GM18870 (cell line): Measurements from ENCODE around the gene FKBP4.

Experiments used
- ATAC-seq: cut with Tn5 transposase; IDR thresholded peaks from one replicate; pipeline ENCODE4 v1.9.1; 2021; ENCODE audit warnings: moderate library complexity; ENCODE audit not compliant: unreplicated experiment

FKBP4 gene

GRCh38 chr12:2776129-2776806 is 18.5 kb upstream of the FKBP4 start:
- ATAC-seq, result no peak

GRCh38 chr12:2779281-2779680 is 15.5 kb upstream of the FKBP4 start:
- ATAC-seq, result no peak

DNA sequence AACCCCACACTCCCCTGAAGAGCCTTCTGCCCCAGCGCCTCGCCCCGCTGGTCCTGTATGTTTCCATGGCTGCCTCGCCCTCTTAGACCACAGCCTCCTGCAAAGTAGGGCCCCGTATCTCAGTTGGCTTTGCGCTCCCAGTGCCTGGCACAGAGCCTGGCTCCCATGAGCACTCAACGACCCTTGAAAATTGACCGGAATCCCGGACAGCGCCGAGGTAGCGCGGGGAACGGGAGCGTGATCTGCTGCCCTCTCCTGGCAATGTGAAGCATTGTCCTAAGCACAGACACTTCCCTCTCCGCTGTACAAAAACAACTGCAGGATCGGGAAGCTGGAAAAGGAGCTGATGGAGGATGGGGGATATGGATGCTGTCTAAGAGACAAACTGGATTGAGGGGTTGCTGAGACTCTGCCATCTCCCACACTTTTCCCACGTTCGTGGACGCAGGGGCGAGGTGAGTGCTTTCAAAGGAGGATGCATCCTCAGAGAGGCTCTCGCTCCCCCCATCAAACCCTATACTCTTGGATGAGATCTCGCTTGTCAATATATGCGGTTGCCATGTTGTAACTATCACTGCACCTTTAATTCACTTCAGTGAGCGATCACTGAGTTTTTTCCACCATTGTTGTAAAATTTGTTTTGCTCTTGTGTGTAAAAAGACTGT is 10.7 kb upstream of the FKBP4 start:
- no peak for ATAC-seq

DNA sequence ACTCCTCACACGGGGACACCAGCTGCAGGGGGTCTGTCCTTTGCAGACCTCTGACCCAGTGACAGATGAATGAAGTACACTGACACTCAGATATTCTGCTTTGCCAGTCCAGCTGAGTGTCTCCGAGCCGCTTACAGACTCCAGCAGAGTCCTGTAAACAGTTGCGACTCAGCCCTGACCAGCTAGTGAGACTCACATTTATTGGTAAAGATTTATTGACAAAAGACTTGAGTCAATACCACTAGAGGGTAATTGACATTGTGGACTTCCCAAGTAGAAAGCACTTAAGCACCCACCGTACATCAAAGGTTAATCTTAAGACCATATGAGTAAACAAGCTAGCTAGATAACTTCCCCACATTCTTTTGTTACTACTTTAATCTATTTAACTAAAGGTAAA is 9.8 kb upstream of the FKBP4 start:
- ATAC-seq, result no peak

DNA sequence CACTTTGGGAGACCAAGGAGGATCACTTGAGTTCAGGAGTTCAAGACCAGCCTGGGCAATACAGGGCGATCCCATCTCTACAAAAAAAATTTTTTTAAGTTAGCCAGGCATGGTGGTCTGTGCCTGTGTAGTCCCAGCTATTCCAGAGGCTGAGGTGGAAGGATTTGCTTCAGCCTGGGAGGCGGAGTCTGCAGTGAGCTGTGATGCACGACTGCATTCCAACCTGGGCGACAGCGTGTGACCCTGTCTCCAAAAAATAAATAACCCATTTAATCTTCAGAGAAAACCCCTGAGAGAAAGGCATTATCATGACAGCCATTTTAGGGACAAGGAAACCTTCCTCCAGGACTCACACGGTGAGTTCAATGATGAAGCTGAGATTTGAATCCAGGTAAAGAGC is 3.7 kb upstream of the FKBP4 start:
- ATAC-seq, result no peak

- no peak for ATAC-seq
Observed at GRCh38 chr12:2792671-2793500, 1.9 kb upstream of the FKBP4 start.

DNA sequence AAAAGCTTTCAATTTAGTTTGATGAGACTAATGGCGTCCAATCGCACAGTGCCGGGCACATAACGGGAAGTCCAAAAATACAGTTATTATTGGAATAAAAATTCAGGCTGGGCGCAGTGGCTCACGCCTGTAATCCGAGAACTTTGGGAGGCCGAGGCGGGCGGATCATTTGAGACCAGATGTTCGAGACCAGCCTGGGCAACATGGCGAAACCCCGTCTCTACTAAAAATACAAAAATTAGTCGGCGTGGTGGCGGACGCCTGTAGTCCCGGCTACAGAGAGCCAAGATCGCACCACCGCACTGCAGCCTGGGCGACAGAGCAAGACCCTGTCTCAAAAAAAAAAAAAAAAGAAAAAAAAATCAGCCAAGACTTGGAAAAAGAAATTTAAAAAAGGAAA is 1.2 kb upstream of the FKBP4 start:
- ATAC-seq, result no peak

GRCh38 chr12:2794191-2794735 is 507 bp upstream of the FKBP4 start:
- no peak for ATAC-seq

- no peak for ATAC-seq
Observed at GRCh38 chr12:2795291-2796186, 769 bp downstream of the FKBP4 start.

DNA sequence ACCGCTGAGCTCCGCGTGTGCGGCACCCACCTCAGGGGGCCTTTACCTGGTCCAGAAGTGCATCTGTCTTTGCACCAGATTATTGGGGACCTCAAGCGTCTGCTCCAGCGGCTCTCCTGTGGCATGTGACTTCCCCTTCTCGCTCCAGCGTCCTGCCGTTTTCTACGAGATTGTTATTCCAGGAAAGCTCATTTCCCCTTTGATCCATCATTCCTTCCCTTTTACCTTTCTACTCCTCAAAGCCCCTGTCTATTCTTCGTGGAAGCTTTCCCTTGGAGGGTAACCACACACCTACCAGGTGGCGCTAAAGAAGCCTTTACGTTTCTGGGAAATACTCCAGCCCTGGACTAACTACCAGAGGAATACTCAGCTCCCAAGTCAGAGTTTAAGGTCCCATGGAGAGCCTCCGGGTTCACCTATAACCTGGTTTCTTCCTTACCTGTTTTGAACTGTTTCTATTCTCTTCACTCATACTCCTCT is 1.5 kb downstream of the FKBP4 start:
- no peak for ATAC-seq

DNA sequence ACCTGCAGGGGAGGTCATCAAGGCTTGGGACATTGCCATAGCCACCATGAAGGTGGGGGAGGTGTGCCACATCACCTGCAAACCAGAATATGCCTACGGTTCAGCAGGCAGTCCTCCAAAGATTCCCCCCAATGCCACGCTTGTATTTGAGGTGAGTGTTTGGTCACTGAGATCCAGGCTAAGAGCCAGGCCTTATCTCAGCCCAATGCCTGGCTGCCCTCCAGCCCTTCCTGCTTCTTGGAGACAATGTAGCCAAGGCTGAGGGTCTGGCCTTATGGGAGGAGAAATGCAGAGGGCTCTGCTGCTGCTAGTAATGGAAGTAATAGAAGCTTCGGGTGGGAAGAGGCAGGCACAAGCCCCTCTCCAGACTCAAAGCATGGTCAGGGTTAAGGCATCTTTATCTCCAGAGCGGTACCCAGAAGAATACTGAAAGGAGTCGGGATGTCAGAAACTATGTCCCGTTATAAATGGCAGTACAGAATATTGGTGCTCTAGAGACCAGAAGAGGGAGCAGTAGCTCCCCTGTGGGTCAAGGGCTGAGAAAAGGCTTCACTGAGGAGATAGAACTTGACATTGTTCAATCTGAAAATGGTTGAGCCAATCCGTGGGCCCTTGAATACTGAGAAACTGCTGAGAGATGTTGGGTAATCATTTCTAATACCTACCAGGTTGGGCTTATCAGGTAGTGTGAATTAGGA is 3.1 kb downstream of the FKBP4 start:
- ATAC-seq, result no peak

- no peak for ATAC-seq
Observed at GRCh38 chr12:2800046-2800570, 5.3 kb downstream of the FKBP4 start.

DNA sequence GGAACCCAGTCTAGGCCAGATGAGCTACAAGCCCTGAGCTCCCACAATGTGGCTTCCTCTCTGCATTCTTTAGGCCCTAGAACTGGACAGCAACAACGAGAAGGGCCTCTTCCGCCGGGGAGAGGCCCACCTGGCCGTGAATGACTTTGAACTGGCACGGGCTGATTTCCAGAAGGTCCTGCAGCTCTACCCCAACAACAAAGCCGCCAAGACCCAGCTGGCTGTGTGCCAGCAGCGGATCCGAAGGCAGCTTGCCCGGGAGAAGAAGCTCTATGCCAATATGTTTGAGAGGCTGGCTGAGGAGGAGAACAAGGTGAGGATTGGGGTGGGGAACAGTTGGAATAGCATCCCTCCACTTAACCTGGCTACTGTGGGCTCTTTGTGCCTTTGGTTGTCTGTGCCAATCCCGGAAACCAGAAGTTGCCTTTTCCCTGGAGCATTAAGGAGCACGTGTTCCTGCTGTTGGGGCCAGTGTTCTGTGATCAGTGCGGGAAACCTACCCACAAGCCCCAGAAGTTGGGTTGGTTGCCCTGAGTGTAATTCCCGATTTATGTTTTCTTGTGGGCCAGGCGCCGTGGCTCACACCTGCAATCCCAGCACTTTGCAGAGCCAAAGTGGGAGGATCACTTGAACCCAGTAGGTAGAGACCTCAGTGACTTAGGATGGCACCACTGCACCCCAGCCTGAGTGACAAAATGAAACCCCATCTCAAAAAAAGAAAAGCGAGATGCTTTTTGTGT is 6.4 kb downstream of the FKBP4 start:
- no peak for ATAC-seq

- ATAC-seq, result no peak
Observed at GRCh38 chr12:2803635-2804392, 9.0 kb downstream of the FKBP4 start.

- no peak for ATAC-seq
Observed at GRCh38 chr12:2804393-2805142, 9.8 kb downstream of the FKBP4 start.

DNA sequence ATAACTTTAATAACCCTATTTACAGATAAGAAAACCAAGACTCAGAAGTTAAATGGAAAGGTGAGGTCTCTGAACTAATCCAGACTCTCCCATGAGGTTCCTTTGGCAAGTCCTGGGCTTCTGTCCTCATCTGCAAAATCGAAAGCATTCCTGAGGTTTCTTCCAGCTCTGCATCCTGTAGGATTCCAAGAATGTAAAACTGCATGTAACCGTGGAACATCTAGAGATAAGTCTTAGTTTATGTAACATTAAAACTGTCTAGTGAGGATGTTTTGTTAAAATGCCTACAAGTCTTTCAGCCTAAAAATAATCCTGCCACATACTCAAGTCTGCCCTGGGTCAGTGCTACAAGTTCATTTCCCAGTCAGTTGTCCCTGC is 10.4 kb downstream of the FKBP4 start:
- ATAC-seq, result no peak

DNA sequence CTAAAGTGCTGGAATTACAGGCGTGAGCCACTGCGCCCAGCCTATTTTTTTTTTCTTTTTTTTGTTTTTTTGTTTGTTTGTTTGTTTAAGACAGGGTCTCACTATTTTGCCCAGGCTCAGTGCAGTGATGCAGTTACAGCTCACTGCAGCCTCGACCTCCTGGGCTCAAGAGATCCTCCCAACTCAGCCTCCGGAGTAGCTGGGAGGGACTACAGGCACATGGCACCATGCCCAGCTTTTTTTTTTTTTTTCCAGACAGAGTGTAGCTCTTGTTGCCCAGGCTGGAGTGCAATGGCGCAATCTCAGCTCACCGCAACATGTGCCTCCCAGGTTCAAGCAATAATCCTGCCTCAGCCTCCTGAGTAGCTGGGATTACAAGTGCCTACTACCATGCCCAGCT is 11.9 kb downstream of the FKBP4 start:
- ATAC-seq, result no peak

GRCh38 chr12:2811801-2812200 is 17.0 kb downstream of the FKBP4 start:
- no peak for ATAC-seq
